MM.1S (cell line): ENCODE measurements around the gene ADGRD1.

Source experiments
- DNase-seq: peaks from one replicate; pipeline ENCODE4 v3.0.0-alpha.2; 2015
- H2AFZ ChIP-seq: fragments of 300-600 bp; sonication (generic); 2 replicates; pipeline ENCODE4 v1.6.0; 2016; ENCODE audit warnings: antibody characterized with exemption, low read length
- H3F3A ChIP-seq: fragments of 300-600 bp; sonication (generic); 2 replicates; pipeline ENCODE4 v1.6.1; 2016; ENCODE audit warnings: mild to moderate bottlenecking, antibody characterized with exemption, low read length, moderate library complexity, mixed read lengths; ENCODE audit not compliant: insufficient read depth
- H3K27ac ChIP-seq: fragments of 300-600 bp; sonication (generic); 2 replicates; pipeline ENCODE4 v1.5.1; 2016; ENCODE audit warnings: mild to moderate bottlenecking, low read length
- H3K27me3 ChIP-seq: fragments of 300-600 bp; sonication (generic); replicated peaks from 2 replicates; pipeline ENCODE4 v1.6.0; 2016; ENCODE audit warnings: low read length; ENCODE audit not compliant: insufficient read depth
- H3K36me3 ChIP-seq: fragments of 300-600 bp; sonication (generic); replicated peaks from 2 replicates; pipeline ENCODE4 v1.6.1; 2016; ENCODE audit warnings: mild to moderate bottlenecking, low read length, mixed read lengths; ENCODE audit not compliant: insufficient read depth
- H3K4me1 ChIP-seq: fragments of 300-600 bp; sonication (generic); 2 replicates; pipeline ENCODE4 v1.6.1; 2016; ENCODE audit warnings: low read length, mixed read lengths
- H3K4me2 ChIP-seq: fragments of 300-600 bp; sonication (generic); 2 replicates; pipeline ENCODE4 v1.6.0; 2016; ENCODE audit warnings: low read depth, low read length
- H3K4me3 ChIP-seq: fragments of 300-600 bp; sonication (generic); 2 replicates; pipeline ENCODE4 v1.5.1; 2016; ENCODE audit warnings: low read length, mixed read lengths
- H3K79me2 ChIP-seq: fragments of 300-600 bp; sonication (generic); 2 replicates; pipeline ENCODE4 v1.6.1; 2016; ENCODE audit warnings: mixed run types, low read length, mixed read lengths
- H3K9ac ChIP-seq: fragments of 300-600 bp; sonication (generic); 2 replicates; pipeline ENCODE4 v1.6.1; 2016; ENCODE audit warnings: low read length, mixed read lengths
- H3K9me2 ChIP-seq: fragments of 300-600 bp; sonication (generic); replicated peaks from 2 replicates; pipeline ENCODE4 v1.6.1; 2016; ENCODE audit warnings: mild to moderate bottlenecking, low read length, mixed read lengths; ENCODE audit not compliant: insufficient read depth
- H3K9me3 ChIP-seq: fragments of 300-600 bp; sonication (generic); replicated peaks from 2 replicates; pipeline ENCODE4 v1.6.1; 2016; ENCODE audit warnings: mild to moderate bottlenecking, low read length, mixed read lengths; ENCODE audit not compliant: insufficient read depth
- H4K20me1 ChIP-seq: fragments of 300-600 bp; sonication (generic); 2 replicates; pipeline ENCODE4 v1.6.1; 2016; ENCODE audit warnings: mild to moderate bottlenecking, low read length, moderate library complexity, mixed read lengths; ENCODE audit not compliant: insufficient read depth
- CTCF ChIP-seq: fragments of 300-600 bp; sonication (generic); IDR thresholded peaks from 2 replicates; pipeline ENCODE4 v1.5.1; 2016; ENCODE audit warnings: antibody characterized with exemption, low read length, mixed read lengths
- EZH2 ChIP-seq: fragments of 300-600 bp; sonication (generic); optimal IDR thresholded peaks from 2 replicates; pipeline ENCODE3; 2017; ENCODE audit warnings: low read depth, mild to moderate bottlenecking, antibody characterized with exemption, low read length, mixed read lengths
- EZH2phosphoT487 ChIP-seq: fragments of 300-600 bp; sonication (generic); IDR thresholded peaks from 2 replicates; pipeline ENCODE4 v1.6.1; 2018; ENCODE audit warnings: antibody characterized with exemption, low read length

Gene ADGRD1

GRCh38 chr12:130958557-130959140, 4.9 kb downstream of the ADGRD1 start:
- Histone ChIP-seq H3K4me2 (no peak overlapping the region), H3K36me3 (no peaks in the 10 kb centered on the region), H3K27ac (no peak overlapping the region), H3K9me2 (no peaks in the 10 kb centered on the region), H3K27me3 (peaks cover 14% of the 10 kb centered on the region), H3K4me3 (no peak overlapping the region), H4K20me1 (no peaks in the 10 kb centered on the region), H2AFZ (no peak overlapping the region), H3K9me3 (no peaks in the 10 kb centered on the region), H3K9ac (no peak overlapping the region), H3K79me2 (no peaks in the 10 kb centered on the region), H3F3A (no peaks in the 10 kb centered on the region), H3K4me1 (no peaks in the 10 kb centered on the region)
- no peak for TF ChIP-seq CTCF
- no peak for TF ChIP-seq EZH2phosphoT487
- TF ChIP-seq EZH2: no peak
- no peak for DNase-seq

GRCh38 chr12:130959632-130960031, 5.9 kb downstream of the ADGRD1 start:
- Histone ChIP-seq H3K9me3 (no peaks in the 10 kb centered on the region), H3K36me3 (no peaks in the 10 kb centered on the region), H2AFZ (no peak overlapping the region), H3K9ac (no peak overlapping the region), H3K27ac (no peak overlapping the region), H4K20me1 (no peaks in the 10 kb centered on the region), H3K27me3 (peaks cover 14% of the 10 kb centered on the region), H3F3A (no peaks in the 10 kb centered on the region), H3K9me2 (no peaks in the 10 kb centered on the region), H3K4me2 (no peak overlapping the region), H3K4me3 (no peak overlapping the region), H3K4me1 (no peaks in the 10 kb centered on the region), H3K79me2 (no peaks in the 10 kb centered on the region)
- no peak for TF ChIP-seq EZH2phosphoT487
- no peak for TF ChIP-seq EZH2
- no peak for TF ChIP-seq CTCF
- no peak for DNase-seq

GRCh38 chr12:130960058-130960457, 6.4 kb downstream of the ADGRD1 start:
- no peak for DNase-seq
- Histone ChIP-seq H3K36me3 (no peaks in the 10 kb centered on the region), H3K9ac (no peak overlapping the region), H3K27ac (no peak overlapping the region), H3K9me3 (no peaks in the 10 kb centered on the region), H3F3A (no peaks in the 10 kb centered on the region), H2AFZ (no peak overlapping the region), H3K4me3 (no peak overlapping the region), H3K27me3 (peaks cover 14% of the 10 kb centered on the region), H3K4me1 (no peaks in the 10 kb centered on the region), H4K20me1 (no peaks in the 10 kb centered on the region), H3K4me2 (no peak overlapping the region), H3K9me2 (no peaks in the 10 kb centered on the region), H3K79me2 (no peaks in the 10 kb centered on the region)
- TF ChIP-seq EZH2 (no peak), EZH2phosphoT487 (no peak), CTCF (no peak)
